ES-I3 (cell line): Measurements from ENCODE around the gene DNAH3.
"Not testable (repeated sequence)": the region's sequence is repeated elsewhere in the genome, so short reads cannot be mapped to it uniquely, and the experiment has no call there.

Experiments
- H3K36me3 ChIP-seq: 2 replicates; pipeline ENCODE4 v1.6.1; 2013; ENCODE audit warnings: mild to moderate bottlenecking, low read length, control low read depth, moderate library complexity; ENCODE audit not compliant: insufficient read depth
- H3K4me1 ChIP-seq: 2 replicates; pipeline ENCODE4 v1.6.1; 2013; ENCODE audit warnings: mild to moderate bottlenecking, control low read depth, low read length; ENCODE audit not compliant: insufficient read depth
- H3K9ac ChIP-seq: 2 replicates; pipeline ENCODE4 v1.6.1; 2013; ENCODE audit warnings: low read depth, mild to moderate bottlenecking, low read length, moderate library complexity
- H3K9me3 ChIP-seq: 2 replicates; pipeline ENCODE4 v1.6.1; 2013; ENCODE audit warnings: mild to moderate bottlenecking, low read length, moderate library complexity; ENCODE audit not compliant: control insufficient read depth, insufficient read depth

DNAH3 gene

DNA sequence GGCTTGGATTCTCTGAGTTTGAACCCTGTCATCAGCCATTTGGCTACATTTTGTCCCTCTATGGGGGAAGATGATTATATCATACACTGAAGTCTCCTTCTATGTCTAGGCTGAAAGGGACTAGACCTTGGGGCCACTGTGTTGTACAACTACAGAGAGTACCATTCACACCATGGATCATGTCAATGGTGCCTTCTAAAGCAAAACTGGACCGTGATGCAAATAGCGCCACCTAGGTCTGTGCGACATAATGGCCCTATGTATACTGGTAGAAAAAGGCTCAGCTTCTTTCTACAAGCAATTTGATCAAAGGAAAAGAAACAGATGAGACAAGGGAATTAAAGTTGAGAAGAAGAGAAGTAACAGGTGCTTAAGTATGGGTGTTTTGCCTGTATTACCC, 149.4 kb downstream of the DNAH3 start:
- Histone ChIP-seq H3K9me3 (no peaks in the 10 kb centered on the region), H3K36me3 (no peaks in the 10 kb centered on the region), H3K9ac (no peak overlapping the region), H3K4me1 (no peaks in the 10 kb centered on the region)

DNA sequence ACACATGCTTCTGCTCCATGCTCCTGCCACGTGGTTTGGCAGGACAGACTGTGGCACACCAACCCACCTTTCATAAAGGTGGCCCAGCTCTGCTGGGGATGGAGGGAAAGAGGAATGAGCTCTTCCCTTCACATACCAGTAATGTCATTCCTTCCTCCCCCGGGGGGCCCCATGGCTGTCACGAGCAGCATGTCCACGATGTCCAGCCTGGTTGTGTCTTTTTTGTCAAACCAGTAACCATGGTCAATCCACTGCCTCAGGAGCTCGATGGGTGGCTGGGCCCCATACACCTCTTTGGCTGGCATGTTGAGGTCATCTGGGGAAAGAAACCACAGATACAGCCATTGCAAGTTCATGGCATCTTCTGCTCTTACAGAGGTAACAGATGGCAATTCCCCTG, 153.5 kb downstream of the DNAH3 start:
- Histone ChIP-seq H3K9me3 (no peaks in the 10 kb centered on the region), H3K9ac (no peak overlapping the region), H3K4me1 (no peaks in the 10 kb centered on the region), H3K36me3 (no peaks in the 10 kb centered on the region)

DNA sequence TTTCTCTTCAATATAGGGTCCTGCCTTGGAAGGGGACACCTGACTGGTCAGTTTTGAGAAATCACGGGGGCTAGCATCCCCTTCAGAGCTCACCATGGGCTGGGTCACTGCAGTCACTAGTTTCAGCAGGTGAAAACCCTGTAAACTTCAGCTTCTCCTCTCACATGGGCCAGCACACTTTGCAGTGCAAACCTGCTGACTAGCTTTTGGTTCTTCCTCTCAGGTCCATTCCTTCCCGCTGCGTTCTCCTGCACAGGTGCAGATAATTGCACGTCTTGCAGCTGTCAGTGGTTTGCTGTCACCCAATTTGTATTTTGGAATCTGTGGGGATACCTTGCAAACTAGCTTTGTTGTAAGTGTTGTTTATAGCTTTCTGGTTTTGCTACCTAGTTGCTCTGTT, 154.9 kb downstream of the DNAH3 start:
- Histone ChIP-seq H3K9me3 (no peaks in the 10 kb centered on the region), H3K9ac (no peak overlapping the region), H3K36me3 (no peaks in the 10 kb centered on the region), H3K4me1 (no peaks in the 10 kb centered on the region)

DNA sequence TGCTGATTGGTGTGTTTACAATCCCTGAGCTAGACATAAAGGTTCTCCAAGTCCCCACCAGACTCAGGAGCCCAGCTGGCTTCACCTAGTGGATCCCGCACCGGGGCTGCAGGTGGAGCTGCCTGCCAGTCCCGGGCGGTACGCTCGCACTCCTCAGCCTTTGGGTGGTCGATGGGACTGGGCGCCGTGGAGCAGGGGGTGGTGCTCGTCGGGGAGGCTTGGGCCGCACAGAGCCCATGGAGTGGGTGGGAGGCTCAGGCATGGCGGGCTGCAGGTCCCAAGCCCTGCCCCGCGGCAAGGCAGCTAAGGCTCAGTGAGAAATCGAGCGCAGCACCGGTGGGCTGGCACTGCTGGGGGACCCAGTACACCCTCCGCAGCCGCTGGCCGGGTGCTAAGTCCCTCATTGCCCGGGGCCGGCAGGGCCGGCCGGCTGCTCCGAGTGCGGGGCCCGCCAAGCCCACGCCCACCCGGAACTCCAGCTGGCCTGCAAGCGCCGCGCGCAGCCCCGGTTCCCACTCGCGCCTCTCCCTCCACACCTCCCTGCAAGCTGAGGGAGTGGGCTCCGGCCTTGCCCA, 161.1 kb downstream of the DNAH3 start:
- H3K36me3 ChIP-seq, H3K9ac ChIP-seq: not testable (repeated sequence)

DNA sequence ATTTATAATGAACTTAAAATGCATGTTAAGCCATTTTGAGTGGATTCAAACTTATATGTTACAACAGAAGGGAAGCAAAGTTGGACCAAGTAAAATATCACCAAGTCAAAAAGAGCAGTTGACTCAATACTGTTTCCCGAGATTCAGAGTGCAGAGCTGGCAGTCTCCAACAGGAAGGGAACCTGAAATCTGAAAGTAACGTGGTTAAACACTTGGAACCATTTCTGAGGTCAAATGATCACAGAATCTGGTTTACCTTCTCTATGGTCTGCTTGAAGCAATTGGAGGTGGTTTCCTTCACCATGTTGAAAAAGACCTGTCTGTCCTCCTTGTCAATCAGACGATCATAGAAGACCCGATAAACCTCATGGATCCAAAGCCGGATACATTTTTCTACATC, 163.6 kb downstream of the DNAH3 start:
- Histone ChIP-seq H3K4me1 (no peaks in the 10 kb centered on the region), H3K9me3 (no peaks in the 10 kb centered on the region), H3K9ac (no peak overlapping the region), H3K36me3 (no peaks in the 10 kb centered on the region)

More for the DNA sequence above, 161.1 kb downstream of the DNAH3 start:
- H3K9me3 ChIP-seq, H3K4me1 ChIP-seq: not testable (repeated sequence)

DNA sequence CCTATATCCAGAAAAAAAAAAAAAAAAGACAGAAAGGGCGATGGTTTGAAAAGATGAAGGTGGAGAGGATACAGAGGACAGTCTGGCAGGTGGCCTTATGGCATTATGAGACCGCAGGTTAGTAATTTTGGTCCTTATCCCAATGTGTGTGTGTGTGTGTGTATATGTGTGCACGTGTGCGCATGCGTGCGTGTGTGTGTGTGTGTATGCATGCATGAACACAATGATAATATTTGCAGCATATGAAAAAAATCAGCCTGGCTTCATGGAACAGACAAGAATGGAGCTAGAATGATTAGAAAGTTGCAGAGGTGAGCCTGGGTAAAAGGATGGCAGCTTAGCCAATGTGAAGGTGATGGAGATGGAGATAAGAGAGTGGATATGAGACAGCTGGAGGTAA, 166.6 kb downstream of the DNAH3 start:
- no peak overlapping the region for H3K9ac ChIP-seq
- H3K4me1 ChIP-seq = no peaks in the 10 kb centered on the region
- H3K9me3 ChIP-seq = no peaks in the 10 kb centered on the region
- no peaks in the 10 kb centered on the region for H3K36me3 ChIP-seq

DNA sequence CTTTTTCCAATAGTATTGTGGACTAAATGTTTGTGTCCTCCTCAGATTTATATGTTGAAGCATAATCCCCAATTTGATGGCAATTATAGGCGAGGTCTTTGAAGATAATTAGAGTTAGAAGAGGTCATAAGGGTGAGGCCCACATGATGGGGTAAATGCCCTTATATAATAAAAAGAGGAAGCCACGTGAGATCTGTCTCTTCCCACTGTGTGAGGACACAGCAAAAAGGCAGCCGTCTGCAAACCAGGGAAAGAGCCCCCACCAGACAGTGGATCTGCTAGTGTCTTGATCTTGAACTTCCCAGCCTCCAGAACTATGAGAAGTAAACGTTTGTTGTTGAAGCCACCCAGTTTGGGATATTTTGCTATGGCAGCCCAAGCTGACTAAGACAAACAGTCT, 174.1 kb downstream of the DNAH3 start:
- no peaks in the 10 kb centered on the region for H3K36me3 ChIP-seq
- no peaks in the 10 kb centered on the region for H3K4me1 ChIP-seq
- no peak overlapping the region for H3K9ac ChIP-seq
- no peaks in the 10 kb centered on the region for H3K9me3 ChIP-seq

DNA sequence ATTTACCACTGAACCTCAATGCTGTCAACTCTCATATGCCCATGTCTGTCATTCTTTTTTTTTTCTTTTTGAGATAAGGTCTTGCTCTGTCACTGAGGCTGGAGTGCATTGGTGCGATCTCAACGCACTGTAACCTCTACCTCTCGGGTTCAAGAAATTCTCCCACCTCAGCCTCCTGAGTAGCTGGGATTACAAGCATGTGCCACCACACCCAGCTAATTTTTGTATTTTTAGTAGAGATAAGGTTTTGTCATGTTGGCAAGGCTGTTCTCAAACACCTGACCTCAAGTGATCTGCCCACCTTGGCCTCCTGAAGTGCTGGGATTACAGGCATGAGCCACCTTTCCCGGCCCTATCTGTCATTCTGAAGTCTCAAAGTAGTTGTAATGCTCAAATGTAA, 177.4 kb downstream of the DNAH3 start:
- H3K9me3 ChIP-seq, H3K9ac ChIP-seq, H3K36me3 ChIP-seq: not testable (repeated sequence)
- peaks cover 12% of the 10 kb centered on the region for H3K4me1 ChIP-seq

DNA sequence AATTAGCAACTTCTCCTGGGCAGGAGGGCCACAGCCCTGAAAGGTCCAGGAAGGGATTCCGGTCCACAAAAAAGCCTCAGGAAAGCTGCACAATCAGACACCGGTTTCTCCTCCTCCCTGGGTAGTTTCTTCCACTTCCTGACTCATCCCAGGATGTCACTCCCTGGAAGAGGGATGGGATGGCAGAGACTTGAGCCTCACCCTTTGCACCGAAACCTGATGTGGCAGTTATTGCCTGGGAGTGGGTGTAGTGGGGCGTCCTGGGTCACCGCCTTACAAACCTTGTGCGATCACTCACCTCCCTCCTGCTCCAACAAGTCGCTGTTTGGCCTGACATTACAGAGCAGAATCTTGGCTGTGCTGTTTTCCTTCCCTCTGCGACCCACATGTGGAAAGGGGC, 179.2 kb downstream of the DNAH3 start:
- peaks cover 16% of the 10 kb centered on the region for H3K4me1 ChIP-seq
- no peak overlapping the region for H3K9ac ChIP-seq
- no peaks in the 10 kb centered on the region for H3K36me3 ChIP-seq
- H3K9me3 ChIP-seq = no peaks in the 10 kb centered on the region

DNA sequence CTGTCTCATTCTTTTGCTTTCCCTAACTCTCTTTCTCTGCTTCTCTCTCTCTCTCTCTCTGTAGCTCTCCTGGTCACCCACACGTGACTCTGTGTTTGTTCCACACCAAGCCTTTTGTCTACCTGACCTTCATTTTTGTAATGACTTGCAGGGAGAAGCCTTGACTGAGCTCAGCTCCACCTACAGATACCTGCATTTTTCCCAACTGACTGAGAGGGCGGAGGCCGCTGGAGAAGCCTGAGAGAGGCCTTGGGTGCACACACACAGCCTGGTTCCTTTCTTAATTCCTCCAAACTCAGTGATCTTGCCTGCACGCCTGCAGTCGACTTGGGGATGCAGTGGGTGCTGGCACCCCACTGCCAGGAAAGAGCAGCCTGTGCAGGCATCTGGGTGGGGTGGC, 181.3 kb downstream of the DNAH3 start:
- Histone ChIP-seq H3K9ac (no peak overlapping the region), H3K9me3 (no peaks in the 10 kb centered on the region), H3K4me1 (peaks cover 16% of the 10 kb centered on the region), H3K36me3 (no peaks in the 10 kb centered on the region)

DNA sequence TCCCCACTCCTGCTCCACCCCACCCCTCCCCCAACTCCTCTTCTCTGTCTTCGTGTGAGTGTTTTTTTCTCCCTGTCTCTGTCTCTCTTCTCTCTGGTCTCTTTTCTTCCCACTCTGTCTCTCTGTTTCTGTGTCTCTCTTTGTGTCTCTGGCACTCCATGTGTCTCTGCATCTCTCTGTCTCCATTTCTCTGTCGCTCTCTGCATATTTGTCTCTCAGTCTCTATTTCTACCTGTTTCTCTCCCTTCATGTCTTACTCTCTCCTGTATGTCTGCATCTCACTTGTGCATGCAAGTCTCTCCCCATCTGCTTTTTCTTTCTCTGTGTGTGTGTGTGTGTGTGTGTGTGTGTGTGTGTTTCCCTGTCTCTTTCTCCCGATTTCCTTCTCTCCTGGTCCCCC, 181.9 kb downstream of the DNAH3 start:
- no peak overlapping the region for H3K9ac ChIP-seq
- H3K36me3 ChIP-seq = no peaks in the 10 kb centered on the region
- H3K9me3 ChIP-seq = no peaks in the 10 kb centered on the region
- peaks cover 16% of the 10 kb centered on the region for H3K4me1 ChIP-seq

DNA sequence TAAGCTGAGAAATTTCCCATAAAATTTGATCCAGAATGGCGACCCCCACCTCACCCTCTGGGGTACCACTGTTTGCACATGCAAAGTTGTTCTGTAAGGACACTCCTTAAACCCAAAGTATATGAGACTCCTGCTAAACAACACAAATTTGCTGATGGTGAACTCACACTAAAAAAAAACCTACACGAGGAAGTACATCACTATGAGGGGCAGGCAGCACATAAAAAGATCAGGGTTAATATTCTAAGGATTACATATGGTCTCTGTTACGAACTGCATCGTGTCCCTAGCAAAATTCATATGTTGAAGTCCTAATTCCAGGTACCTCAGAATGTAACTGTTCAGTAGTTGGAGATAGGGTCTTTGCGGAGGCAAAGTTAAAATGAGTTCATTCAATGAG, 189.7 kb downstream of the DNAH3 start:
- no peak overlapping the region for H3K9ac ChIP-seq
- H3K4me1 ChIP-seq = no peaks in the 10 kb centered on the region
- H3K36me3 ChIP-seq = no peaks in the 10 kb centered on the region
- no peaks in the 10 kb centered on the region for H3K9me3 ChIP-seq

DNA sequence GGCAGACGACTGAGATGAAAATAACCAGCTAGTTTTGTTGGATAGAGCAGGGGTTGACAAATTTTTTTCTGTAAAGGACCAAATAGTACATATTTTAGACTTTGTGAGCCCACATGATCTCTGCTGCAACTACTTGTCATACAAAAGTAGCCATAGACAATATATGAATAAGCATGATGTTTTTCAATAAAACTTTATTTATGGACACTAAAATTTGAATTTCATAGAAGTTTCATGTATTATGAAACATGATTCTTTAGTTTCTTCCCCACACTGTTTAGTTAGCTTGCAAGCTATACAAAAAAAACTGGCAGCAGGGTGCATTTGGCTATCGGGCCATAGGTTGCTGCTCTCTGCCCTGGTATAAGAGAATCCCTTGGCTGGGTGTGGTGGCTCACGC, 193.5 kb downstream of the DNAH3 start:
- Histone ChIP-seq H3K9me3 (no peaks in the 10 kb centered on the region), H3K36me3 (no peaks in the 10 kb centered on the region)

DNA sequence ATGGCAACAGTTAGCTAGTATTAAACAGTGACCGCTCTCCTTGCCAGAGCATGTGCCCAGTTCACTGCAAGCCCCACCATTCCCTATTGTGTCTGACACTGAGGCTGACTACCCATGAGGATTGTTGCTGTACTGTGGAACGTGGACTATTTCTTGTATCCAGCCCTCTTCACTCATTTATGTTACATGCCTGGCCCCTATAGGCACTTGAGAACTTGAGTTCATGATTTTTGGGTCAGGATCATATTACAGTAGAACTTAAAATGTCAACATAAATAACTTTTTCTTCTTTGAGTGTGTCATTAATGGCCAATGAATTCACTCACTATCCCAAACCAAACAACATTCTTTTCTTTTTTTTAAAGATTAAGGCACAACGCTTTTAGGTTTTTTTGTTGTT, 194.3 kb downstream of the DNAH3 start:
- Histone ChIP-seq H3K9me3 (no peaks in the 10 kb centered on the region), H3K4me1 (no peaks in the 10 kb centered on the region), H3K9ac (no peak overlapping the region), H3K36me3 (no peaks in the 10 kb centered on the region)

More for the DNA sequence above, 193.5 kb downstream of the DNAH3 start:
- Histone ChIP-seq H3K4me1 (no peaks in the 10 kb centered on the region), H3K9ac (no peak overlapping the region)

DNA sequence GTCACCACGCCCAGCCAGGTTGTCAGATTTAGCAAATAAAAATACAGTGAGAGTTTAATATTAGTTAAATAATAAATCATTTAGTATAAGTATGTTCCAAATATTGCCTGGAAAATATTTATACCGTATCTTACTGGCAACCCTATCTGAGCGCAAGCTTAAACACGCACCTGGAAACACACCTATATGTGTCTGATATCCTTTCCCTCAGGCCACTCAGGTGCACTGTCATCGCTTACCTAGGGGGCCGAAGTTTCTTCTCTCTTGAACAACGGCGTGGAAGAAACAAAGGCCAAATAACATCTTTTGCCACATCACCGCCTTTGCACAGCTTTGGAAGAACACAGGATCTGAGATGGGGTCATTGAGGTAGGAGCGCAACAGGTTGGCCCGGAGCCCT, 196.1 kb downstream of the DNAH3 start:
- Histone ChIP-seq H3K9ac (no peak overlapping the region), H3K36me3 (no peaks in the 10 kb centered on the region), H3K9me3 (no peaks in the 10 kb centered on the region), H3K4me1 (no peaks in the 10 kb centered on the region)
